H1 (cell line): ENCODE data around the gene UMAD1. TPM values are rescaled to one million over a fixed set of nuclear protein-coding genes. Genes with fewer than 3 reads are reported as not detected.
A peak's percentile ranks its signal among the peaks of the same experiment; 100 is the strongest.

Experiments
- CHD7 ChIP-seq: fragments of 300-600 bp; sonication (generic); IDR thresholded peaks from 2 replicates; pipeline ENCODE4 v1.7.1; 2012; ENCODE audit warnings: low read length, moderate library complexity, mild to moderate bottlenecking, inconsistent platforms; ENCODE audit not compliant: insufficient replicate concordance
- GTF2F1 ChIP-seq: IDR thresholded peaks from 2 replicates; pipeline ENCODE4 v1.6.1; 2012; ENCODE audit warnings: low read depth, low read length, improper control_type of control experiment, borderline replicate concordance
- HDAC2 ChIP-seq, 2 experiments: fragments of 300-600 bp in 1 of 2; sonication (generic) in 1 of 2; IDR thresholded peaks; 2 replicates each; pipeline ENCODE4 v1.6.1; 2011 to 2012; ENCODE audit warnings: low read depth in 2 of 2, low read length in 2 of 2, mild to moderate bottlenecking in 2 of 2, moderate library complexity in 2 of 2, borderline replicate concordance in 1 of 2, inconsistent platforms in 1 of 2
- SRF ChIP-seq: IDR thresholded peaks from 2 replicates; pipeline ENCODE4 v1.6.1; 2011; ENCODE audit warnings: mild to moderate bottlenecking, low read depth, low read length, moderate library complexity
- TBP ChIP-seq: IDR thresholded peaks from 2 replicates; pipeline ENCODE4 v1.6.1; 2011; ENCODE audit warnings: low read depth, low read length, improper control_type of control experiment
- USF2 ChIP-seq: IDR thresholded peaks from 2 replicates; pipeline ENCODE4 v1.6.1; 2011; ENCODE audit warnings: low read length, improper control_type of control experiment
- polyA plus RNA-seq, 7 experiments: library from polyadenylated mRNA; depleted of rRNA in 3 of 7; stranded (reverse) in 5 of 7; unstranded in 2 of 7; fragments of >200 nt in 5 of 7; fragments of 200-250 nt in 2 of 7; gene quantifications; 1 replicate in 5 of 7; 2 replicates in 1 of 7; 4 replicates in 1 of 7; pipeline versions ENCODE4 v1.2.1 to v1.2.3, GENCODE V29; 2011 to 2013; ENCODE audit warnings: missing spikeins in 2 of 7, mixed read lengths in 2 of 7
- total RNA-seq: library from RNA; stranded (reverse); fragmentation: NEBNext Ultra II Directional; extraction: Animal tissue kit (Norgen Biotek cat#: 25700); gene quantifications from 2 replicates; pipeline ENCODE4 v1.2.1, GENCODE V29; 2021

The UMAD1 gene
- total and polyA plus RNA-seq, 2 of the 8 experiments (the other 6 are each of a cell fraction or from before 2014, with no cell fraction given) = 10.4 to 12.3 TPM

- TF ChIP-seq CHD7 (no peak), SRF (no peak), HDAC2 (IDR thresholded peaks at IDR 0.05; ENCODE audit: borderline replicate concordance in 1 of 2, low read depth in 2 of 2, low read length in 2 of 2) (peak; percentile 49 to 53; a peak in 2 of 4 replicates), USF2 (no peak), TBP (peak; percentile 82), GTF2F1 (no peak)
Observed at GRCh38 chr7:7640221-7641128, at the start of gene UMAD1 (continued).
